CD4-positive, alpha-beta T cell treated with Interleukin-15 for 4 hours (primary cell): ENCODE measurements around the gene FARS2.

Experiments used
- DNase-seq: peaks from one replicate; pipeline ENCODE4 v3.0.0-alpha.2; 2020; ENCODE audit warnings: low spot score

FARS2 gene

DNA sequence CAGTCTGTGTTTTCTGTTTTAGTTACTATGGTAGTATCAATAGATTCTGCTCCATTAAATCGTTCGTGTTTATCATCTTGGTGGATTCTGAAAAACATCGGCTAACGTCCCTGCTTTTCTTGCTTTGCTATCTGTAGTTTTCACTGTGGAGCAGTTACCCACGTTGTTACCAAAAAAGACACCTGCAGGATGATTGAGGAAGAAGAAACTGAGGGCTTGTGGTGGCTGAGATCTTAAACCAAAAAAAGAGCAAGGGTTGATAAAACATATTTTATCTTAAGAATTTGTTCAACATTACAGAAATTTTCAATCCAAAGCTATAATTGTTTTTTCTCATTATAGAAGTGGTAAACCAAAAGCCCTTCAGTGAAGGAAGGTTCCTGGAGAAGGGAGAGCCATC lies 166.3 kb downstream of the FARS2 start:
- DNase-seq, result no peak

- DNase-seq, result no peak
Measured at GRCh38 chr6:5433324-5433723, 172.0 kb downstream of the FARS2 start.

GRCh38 chr6:5435449-5435848 lies 174.1 kb downstream of the FARS2 start:
- no peak for DNase-seq

DNA sequence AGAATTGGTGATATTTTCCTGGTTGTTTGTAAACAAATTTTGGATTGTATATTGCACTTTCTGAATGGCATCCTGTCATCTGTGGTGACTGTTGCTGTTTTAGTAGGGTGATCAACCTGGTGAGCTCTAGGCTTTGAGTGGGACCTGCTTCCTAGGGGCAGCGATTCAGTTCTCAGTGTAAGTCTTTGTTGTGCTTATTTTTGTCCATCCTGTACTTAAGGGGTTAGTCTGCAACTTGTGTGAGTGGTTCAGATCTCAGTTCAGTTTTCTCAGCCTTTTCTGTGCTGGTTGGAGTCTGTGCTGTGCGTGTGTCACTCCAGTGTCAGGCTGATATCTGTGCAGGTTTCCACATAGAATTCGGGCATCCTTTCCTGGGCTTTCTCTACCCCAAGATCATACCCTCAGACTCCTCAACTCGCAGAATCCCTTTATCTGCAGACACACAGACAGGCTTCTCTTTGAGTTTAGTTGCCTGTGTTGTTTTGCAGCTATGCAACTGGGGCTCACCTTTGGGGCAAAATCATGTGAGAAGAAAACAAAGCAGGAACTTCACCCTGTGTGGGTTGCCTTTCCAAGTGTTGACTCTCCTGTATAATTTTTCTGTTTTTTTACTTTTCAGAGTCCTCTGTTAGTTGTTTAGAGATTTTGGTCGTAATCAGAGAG lies 177.7 kb downstream of the FARS2 start:
- DNase-seq, result no peak

- DNase-seq, result no peak
Measured at GRCh38 chr6:5439749-5440148, 178.4 kb downstream of the FARS2 start.

- DNase-seq, result no peak
Measured at GRCh38 chr6:5442319-5442718, 181.0 kb downstream of the FARS2 start.

- no peak for DNase-seq
Measured at GRCh38 chr6:5442916-5443315, 181.6 kb downstream of the FARS2 start.

GRCh38 chr6:5443491-5443890 lies 182.2 kb downstream of the FARS2 start:
- DNase-seq, result no peak

- DNase-seq, result no peak
Measured at GRCh38 chr6:5446362-5447075, 185.2 kb downstream of the FARS2 start.

GRCh38 chr6:5447921-5448320 lies 186.6 kb downstream of the FARS2 start:
- DNase-seq, result no peak

GRCh38 chr6:5450073-5450472 lies 188.8 kb downstream of the FARS2 start:
- no peak for DNase-seq

DNA sequence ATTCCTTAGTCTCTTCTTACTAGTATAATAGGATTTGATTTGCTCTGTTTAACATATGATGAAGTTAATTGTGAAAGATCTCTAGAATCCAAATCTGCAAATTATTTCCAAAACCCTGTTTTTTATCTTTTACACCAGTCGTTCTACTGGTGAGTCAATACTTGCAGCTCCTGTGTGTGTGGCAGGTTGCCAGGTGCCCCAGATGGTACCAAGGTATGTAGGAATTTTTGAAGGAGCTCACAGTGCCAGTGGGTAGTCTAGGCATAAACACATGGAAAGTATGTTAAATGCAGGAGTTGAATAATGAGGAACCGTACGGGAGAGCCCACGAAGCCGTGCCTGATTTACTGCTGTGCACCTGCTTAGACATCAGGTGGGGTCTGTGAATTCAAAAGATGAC lies 192.2 kb downstream of the FARS2 start:
- DNase-seq, result no peak

DNA sequence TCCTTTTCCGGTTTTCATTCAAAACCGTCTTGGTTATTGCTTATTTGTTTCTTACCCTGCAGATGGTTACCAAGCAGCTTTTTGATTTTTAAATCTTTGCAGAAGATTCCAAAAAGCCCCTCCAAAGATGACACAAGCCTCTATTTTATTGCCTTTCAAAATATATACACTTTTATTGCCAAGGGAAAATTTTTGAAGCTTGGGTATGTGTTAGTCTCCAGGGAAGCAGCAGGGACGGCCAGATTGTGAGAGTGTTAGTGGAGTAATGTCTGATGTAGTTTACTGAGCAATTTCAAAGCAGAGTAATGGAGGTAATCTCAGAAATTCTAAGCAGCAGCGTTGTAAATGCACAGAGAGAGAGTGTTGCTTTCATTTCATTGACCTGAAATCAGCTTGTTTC lies 193.8 kb downstream of the FARS2 start:
- no peak for DNase-seq

DNA sequence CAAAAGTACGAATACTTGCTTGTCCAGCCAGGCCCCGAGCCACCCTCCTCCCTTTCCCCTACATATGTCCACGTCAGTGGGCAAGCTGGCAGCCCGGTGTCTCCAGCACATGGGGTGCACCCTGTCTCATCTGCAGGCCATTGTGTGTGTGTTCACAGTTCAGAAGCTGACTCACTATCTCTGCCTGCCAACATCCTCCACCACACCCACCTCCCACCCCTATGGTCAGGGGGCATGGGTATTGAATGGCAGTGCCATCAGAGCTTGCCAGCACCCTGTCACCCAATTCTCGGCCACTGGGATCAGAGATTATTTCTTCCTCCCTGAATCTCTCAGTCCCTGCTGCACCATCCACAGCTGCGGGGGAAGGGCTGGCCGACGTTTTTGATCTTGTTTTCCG lies 195.7 kb downstream of the FARS2 start:
- no peak for DNase-seq

GRCh38 chr6:5457983-5458683 lies 196.8 kb downstream of the FARS2 start:
- no peak for DNase-seq

DNA sequence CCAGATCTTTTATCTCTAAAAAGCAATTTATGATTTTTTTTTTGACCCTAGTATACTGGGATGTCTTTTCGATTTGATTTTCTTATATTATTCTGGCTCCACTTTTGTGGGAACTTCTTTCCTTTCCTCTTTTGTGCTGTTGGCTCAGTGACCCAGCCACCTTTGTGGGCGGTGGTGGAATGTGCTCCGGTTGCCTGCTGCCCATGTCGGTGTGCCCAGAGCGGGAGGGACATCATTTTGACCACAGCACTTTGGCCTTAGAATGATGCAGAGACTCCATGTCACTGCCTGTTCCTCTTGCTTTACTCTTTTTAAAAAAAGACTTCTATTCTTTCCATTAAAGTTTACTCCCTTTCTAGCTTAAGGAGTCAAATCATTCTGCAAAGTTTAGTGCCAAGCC lies 198.0 kb downstream of the FARS2 start:
- no peak for DNase-seq

DNA sequence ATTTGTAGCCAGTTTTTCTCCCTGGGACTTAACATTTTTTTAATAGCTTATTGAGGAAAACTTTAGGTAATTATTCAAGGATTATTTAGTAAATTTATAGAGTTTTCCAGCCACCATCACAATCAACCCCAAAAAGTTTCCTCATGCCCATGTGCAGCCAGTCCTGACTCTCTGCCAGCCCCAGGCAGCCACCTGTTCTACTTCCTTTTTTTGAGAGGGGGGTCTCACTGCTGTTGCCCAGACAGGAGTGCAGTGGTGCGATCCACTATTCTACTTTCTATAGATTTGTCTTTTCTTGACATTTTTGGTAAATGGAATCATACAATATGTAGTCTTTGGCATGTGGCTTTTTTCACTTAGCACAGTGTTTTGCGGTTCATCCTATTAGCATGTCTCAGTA lies 200.1 kb downstream of the FARS2 start:
- DNase-seq, result no peak

DNA sequence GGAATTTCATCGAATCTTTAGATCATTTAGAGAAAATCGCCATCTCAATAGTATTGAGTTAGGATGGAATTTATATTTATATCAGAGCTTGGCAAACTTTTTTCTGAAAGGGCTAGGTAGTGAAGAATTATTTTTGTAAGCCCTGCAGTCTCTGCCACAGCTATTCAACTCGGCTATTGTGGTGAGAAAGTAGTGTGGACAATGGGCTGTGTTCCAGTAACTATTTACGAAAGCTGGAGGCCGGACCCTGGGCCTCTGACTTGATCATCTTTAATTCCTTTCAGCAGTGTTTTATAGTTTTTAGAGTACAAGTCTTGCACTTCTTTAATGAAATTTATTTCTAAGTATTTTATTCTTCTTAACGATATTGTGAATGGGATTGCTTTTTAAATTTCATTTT lies 201.5 kb downstream of the FARS2 start:
- DNase-seq, result no peak

GRCh38 chr6:5463690-5464089 lies 202.4 kb downstream of the FARS2 start:
- DNase-seq, result no peak

- DNase-seq, result no peak
Measured at GRCh38 chr6:5464099-5464885, 203.0 kb downstream of the FARS2 start.

DNA sequence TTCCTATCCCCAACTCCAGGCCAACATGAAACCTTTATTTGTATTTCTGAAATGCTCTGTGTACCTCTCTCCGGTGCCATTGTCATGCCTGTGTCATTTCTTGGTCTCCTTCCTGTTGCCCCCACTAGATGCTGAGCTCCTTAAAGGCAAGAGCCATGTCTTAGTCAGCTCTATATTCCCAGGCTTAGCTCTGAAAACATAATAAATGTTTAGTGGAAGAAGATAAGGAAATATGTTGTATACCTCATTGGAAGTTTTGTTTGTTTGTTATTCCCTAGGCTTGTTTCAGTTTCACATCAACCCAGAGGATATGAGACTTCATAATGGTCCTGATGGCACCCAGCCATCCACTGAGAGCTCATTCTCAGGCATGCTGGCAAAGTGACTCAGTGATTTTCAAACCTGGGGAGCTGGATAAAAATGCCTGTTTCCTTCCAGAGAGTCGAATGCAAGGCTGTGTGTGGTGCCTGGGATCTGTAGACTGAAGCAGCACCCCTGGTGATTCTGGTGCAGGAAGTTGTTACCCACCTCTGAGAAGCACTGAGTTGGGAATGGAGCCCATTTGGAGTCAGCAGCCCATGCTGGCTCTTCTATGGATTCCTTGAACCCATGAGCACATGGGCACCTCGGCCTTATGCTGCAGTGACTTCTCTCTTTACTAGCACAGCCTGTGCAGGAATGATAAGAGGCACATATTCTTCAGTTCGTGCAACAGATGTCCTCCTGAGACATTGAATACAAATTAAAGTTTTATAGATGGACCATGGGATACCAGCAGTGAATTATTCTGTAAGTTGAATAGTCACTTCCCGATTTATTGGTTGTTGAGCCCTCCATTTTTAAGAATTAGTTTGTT lies 205.2 kb downstream of the FARS2 start:
- DNase-seq, result no peak

GRCh38 chr6:5468586-5468985 lies 207.3 kb downstream of the FARS2 start:
- DNase-seq, result no peak
